ENCODE measurements around the gene CENPB. TPM values are rescaled to one million over a fixed set of nuclear protein-coding genes. Genes with fewer than 3 reads are reported as not detected.

The CENPB gene
- total and polyA plus RNA-seq, 2 of the 4 experiments (the other 2 are of a cell fraction), result 45.7 to 59.1 TPM

DNA sequence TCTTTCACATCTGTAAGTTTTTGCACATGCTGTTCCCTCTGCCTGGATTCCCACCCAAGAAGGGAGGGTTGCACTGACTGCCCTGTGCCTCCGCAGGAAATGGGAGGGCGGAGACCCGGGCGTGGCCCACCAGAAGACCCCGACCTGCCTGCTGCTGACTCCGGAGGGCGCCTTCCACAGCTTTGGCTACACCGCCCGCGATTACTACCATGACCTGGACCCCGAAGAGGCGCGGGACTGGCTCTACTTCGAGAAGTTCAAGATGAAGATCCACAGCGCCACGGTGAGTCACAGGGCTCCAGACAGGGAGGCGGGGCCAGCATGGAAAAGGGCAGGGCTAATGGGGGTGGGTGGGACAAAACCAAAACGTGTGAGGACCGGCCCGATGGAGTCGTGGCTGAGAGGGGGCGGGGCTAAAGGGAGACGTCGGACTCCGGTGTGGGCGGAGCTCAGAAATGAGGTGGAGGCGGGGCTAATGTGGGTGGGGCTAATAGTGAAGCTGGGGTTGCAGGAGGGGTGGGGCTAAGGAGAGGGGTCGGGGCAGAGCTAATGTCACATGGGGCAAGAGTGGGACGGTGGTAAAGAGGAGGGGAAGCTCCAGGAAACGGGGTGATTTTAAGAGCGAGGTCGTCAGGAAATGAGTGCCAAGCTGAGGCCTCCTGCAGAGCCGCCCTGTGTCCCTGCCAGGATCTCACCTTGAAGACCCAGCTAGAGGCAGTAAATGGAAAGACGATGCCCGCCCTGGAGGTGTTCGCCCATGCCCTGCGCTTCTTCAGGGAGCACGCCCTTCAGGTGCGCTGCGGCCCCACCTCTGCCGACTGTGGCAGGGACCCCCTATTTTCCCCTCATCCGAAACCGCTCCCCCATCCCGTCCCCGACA is 41.5 kb downstream of the CENPB start:
- Histone ChIP-seq H3K79me1 (ENCODE audit: low read depth in 1 of 2, low read length in 2 of 2) (no peaks in the 10 kb centered on the region), H4K8ac (ENCODE audit: low read depth in 2 of 2, low read length in 2 of 2) (no peak overlapping the region), H4K91ac (ENCODE audit: insufficient read depth, low read depth, low read length) (no peak overlapping the region), H2BK5ac (ENCODE audit: low read depth, low read length, poor library complexity, severe bottlenecking) (no peak overlapping the region), H4K5ac (ENCODE audit: low read depth, low read length) (no peak overlapping the region), H3K4me3 (ENCODE audit: insufficient read depth, low read depth, low read length) (no peak overlapping the region), H3K36me3 (ENCODE audit: control insufficient read depth, insufficient read depth, low read length) (no peaks in the 10 kb centered on the region), H4K20me1 (ENCODE audit: insufficient read depth, low read length) (no peaks in the 10 kb centered on the region), H3K4me1 (ENCODE audit: control insufficient read depth, insufficient read depth, low read length) (no peaks in the 10 kb centered on the region), H2AK9ac (replicated peaks; ENCODE audit: low read depth, low read length, poor library complexity) (no peak overlapping the region), H3K14ac (replicated peaks; ENCODE audit: low read depth, low read length) (no peak overlapping the region), H3K27ac (ENCODE audit: insufficient read depth, low read length) (no peak overlapping the region), H2AFZ (replicated peaks; ENCODE audit: low read length, poor library complexity) (no peak overlapping the region), H3K9me3 (ENCODE audit: control insufficient read depth, insufficient read depth, low read length) (no peaks in the 10 kb centered on the region), H3K27me3 (ENCODE audit: control insufficient read depth, insufficient read depth, low read length) (peaks cover 12% of the 10 kb centered on the region), H3K4me2 (ENCODE audit: low read depth, low read length) (no peak overlapping the region), H2BK120ac (ENCODE audit: low read depth, low read length) (no peak overlapping the region), H3K4ac (ENCODE audit: low read depth, low read length) (no peak overlapping the region), H3K18ac (ENCODE audit: low read depth, low read length) (no peak overlapping the region), H3K9ac (ENCODE audit: low read depth, low read length) (no peak overlapping the region), H2AK5ac (ENCODE audit: low read depth, low read length) (no peak overlapping the region), H2BK20ac (ENCODE audit: low read depth, low read length) (no peak overlapping the region), H3K9me1 (ENCODE audit: insufficient read depth, low read length) (no peaks in the 10 kb centered on the region), H3K23ac (ENCODE audit: low read depth, low read length) (no peak overlapping the region), H2BK15ac (ENCODE audit: low read depth, low read length) (no peak overlapping the region), H3K56ac (ENCODE audit: extremely low read depth, insufficient read depth, low read length) (no peak overlapping the region)
- intact Hi-C loops (cut with micrococcal nuclease), result no loop called here
- POLR2A ChIA-PET (ENCODE audit: unreplicated experiment), result no interaction called here
- TF ChIP-seq, protein P1, sequence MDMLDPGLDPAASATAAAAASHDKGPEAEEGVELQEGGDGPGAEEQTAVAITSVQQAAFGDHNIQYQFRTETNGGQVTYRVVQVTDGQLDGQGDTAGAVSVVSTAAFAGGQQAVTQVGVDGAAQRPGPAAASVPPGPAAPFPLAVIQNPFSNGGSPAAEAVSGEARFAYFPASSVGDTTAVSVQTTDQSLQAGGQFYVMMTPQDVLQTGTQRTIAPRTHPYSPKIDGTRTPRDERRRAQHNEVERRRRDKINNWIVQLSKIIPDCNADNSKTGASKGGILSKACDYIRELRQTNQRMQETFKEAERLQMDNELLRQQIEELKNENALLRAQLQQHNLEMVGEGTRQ (IDR thresholded peaks at IDR 0.05; ENCODE audit: low read depth, low read length), result no peak
- CTCF ChIA-PET, result interaction anchor here (0.8 kb wide), 1 partner anchor 41 kb away, joined by 3 read pairs; the partner anchor contains the start of gene CENPB
- 69% methylated on average over 15 of the region's 45 CpGs; no CpG with 5 or more reads in 1 of the 2 experiments for WGBS, 2 experiments (ENCODE audit: extremely low coverage in 2 of 2, insufficient read length in 1 of 2)
- no TSS peak for BruUV-seq (replicated peaks)
- ATAC-seq (ENCODE audit: low read depth), result no peak
- dilution Hi-C loops (cut with HindIII; ENCODE audit: low sequenced_read_pairs, unreplicated experiment), result no loop called here
- DNase-seq, result no peak
- in situ Hi-C loops (cut with MboI; ENCODE audit: low sequenced_read_pairs), result no loop called here

Measured in IMR-90 (cell line).